ENCODE data around the gene LPP.
"Not testable (repeated sequence)": the region's sequence is repeated elsewhere in the genome, so short reads cannot be mapped to it uniquely, and the experiment has no call there.

The LPP gene

GRCh38 chr3:188617270-188617669 is 463.3 kb downstream of the LPP start:
- DNase-seq, result no peak

- no peak for DNase-seq
Measured at GRCh38 chr3:188617988-188618701, 464.2 kb downstream of the LPP start.

- DNase-seq, result no peak
Measured at GRCh38 chr3:188620752-188621151, 466.8 kb downstream of the LPP start.

- no peak for DNase-seq
Measured at GRCh38 chr3:188624384-188624783, 470.4 kb downstream of the LPP start.

- no peak for DNase-seq
Measured at GRCh38 chr3:188624828-188625227, 470.9 kb downstream of the LPP start.

- DNase-seq, result no peak
Measured at GRCh38 chr3:188627652-188628051, 473.7 kb downstream of the LPP start.

GRCh38 chr3:188631291-188632010 is 477.5 kb downstream of the LPP start:
- DNase-seq, result no peak

- DNase-seq, result no peak
Measured at GRCh38 chr3:188633206-188633605, 479.2 kb downstream of the LPP start.

- DNase-seq, result no peak
Measured at GRCh38 chr3:188634285-188634684, 480.3 kb downstream of the LPP start.

- DNase-seq, result no peak
Measured at GRCh38 chr3:188635258-188636042, 481.5 kb downstream of the LPP start.

- DNase-seq, result not testable (repeated sequence)
Measured at GRCh38 chr3:188636292-188636691, 482.3 kb downstream of the LPP start.

GRCh38 chr3:188641076-188641475 is 487.1 kb downstream of the LPP start:
- no peak for DNase-seq

- no peak for DNase-seq
Measured at GRCh38 chr3:188643736-188644135, 489.8 kb downstream of the LPP start.

- peak; percentile 2 for DNase-seq
Measured at GRCh38 chr3:188646592-188646991, 492.6 kb downstream of the LPP start.

GRCh38 chr3:188647237-188647636 is 493.3 kb downstream of the LPP start:
- DNase-seq, result no peak

GRCh38 chr3:188649521-188649920 is 495.6 kb downstream of the LPP start:
- DNase-seq, result no peak

GRCh38 chr3:188656196-188656982 is 502.4 kb downstream of the LPP start:
- DNase-seq, result no peak

GRCh38 chr3:188658606-188659005 is 504.6 kb downstream of the LPP start:
- no peak for DNase-seq

- no peak for DNase-seq
Measured at GRCh38 chr3:188659449-188660090, 505.6 kb downstream of the LPP start.

GRCh38 chr3:188660415-188660814 is 506.5 kb downstream of the LPP start:
- no peak for DNase-seq

GRCh38 chr3:188661806-188662205 is 507.8 kb downstream of the LPP start:
- DNase-seq, result no peak

GRCh38 chr3:188662214-188662613 is 508.3 kb downstream of the LPP start:
- DNase-seq, result no peak
